Urinary bladder (tissue), 4 donors: Measurements from ENCODE around the gene P2RX5. TPM values are rescaled to one million over a fixed set of nuclear protein-coding genes. Genes with fewer than 3 reads are reported as not detected.
"Not testable (repeated sequence)": the region's sequence is repeated elsewhere in the genome, so short reads cannot be mapped to it uniquely, and the experiment has no call there.

Source experiments
- DNase-seq: peaks from one replicate; pipeline ENCODE4 v3.0.0-alpha.2; 2015; ENCODE audit errors: extremely low spot score
- H3K27ac ChIP-seq: one replicate; pipeline ENCODE4 v1.5.1; 2013; ENCODE audit warnings: low read depth, mild to moderate bottlenecking, moderate library complexity
- H3K36me3 ChIP-seq: one replicate; pipeline ENCODE4 v1.6.1; 2013; ENCODE audit warnings: mild to moderate bottlenecking, moderate library complexity; ENCODE audit not compliant: insufficient read depth
- H3K4me1 ChIP-seq: one replicate; pipeline ENCODE4 v1.6.1; 2013; ENCODE audit warnings: mild to moderate bottlenecking, moderate library complexity; ENCODE audit not compliant: insufficient read depth
- H3K4me3 ChIP-seq: one replicate; pipeline ENCODE4 v1.5.1; 2013; ENCODE audit warnings: low read depth, low read length
- WGBS: extraction: QIAGEN DNeasy Blood & Tissue Kit; methylation state at CpG from one replicate; pipeline ENCODE4 v1.1.7; 2013; 5-methylcytosine and 5-hydroxymethylcytosine counted together
- polyA plus RNA-seq: library from polyadenylated mRNA; stranded (reverse); fragments of 200-250 nt; gene quantifications from one replicate; pipeline ENCODE4 v1.2.3, GENCODE V29; 2013
- total RNA-seq: library from RNA; depleted of rRNA; stranded (reverse); fragments of >200 nt; gene quantifications from one replicate; pipeline ENCODE4 v1.2.3, GENCODE V29; 2014
- donor health status: healthy with polysubstance abuse.
- donor health status: healthy.

The P2RX5 gene
- total and polyA plus RNA-seq, 2 donors: 1.0 to 1.3 TPM

DNA sequence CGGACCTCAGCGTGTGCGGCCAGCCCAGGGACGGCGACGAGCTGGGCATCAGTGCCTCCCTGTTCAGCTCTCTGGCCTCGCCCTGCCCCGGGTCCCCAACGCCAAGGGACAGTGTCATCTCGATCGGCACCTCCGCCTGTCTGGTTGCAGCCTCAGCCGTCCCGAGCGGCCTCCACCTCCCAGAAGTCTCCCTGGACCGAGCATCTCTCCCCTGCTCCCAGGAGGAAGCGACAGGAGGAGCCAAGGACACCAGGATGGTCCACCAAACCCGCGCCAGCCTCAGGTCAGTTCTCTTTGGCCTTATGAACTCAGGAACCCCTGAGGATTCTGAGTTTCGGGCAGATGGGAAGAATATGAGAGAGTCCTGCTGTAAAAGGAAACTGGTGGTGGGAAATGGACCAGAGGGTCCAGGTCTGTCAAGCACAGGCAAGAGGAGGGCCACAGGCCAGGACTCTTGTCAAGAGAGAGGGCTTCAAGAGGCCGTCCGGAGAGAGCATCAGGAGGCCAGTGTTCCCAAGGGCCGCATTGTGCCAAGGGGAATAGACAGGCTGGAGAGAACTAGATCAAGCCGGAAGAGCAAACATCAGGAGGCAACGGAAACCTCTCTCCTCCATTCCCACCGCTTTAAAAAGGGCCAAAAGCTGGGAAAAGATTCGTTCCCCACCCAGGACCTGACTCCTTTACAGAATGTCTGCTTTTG is 28.6 kb upstream of the P2RX5 start:
- DNase-seq: no peak
- Histone ChIP-seq H3K27ac (no peak overlapping the region), H3K4me1 (no peaks in the 10 kb centered on the region), H3K4me3 (peak overlapping the region; percentile 68), H3K36me3 (no peaks in the 10 kb centered on the region)
- 19% methylated on average over 27 of the region's 27 CpGs for WGBS

DNA sequence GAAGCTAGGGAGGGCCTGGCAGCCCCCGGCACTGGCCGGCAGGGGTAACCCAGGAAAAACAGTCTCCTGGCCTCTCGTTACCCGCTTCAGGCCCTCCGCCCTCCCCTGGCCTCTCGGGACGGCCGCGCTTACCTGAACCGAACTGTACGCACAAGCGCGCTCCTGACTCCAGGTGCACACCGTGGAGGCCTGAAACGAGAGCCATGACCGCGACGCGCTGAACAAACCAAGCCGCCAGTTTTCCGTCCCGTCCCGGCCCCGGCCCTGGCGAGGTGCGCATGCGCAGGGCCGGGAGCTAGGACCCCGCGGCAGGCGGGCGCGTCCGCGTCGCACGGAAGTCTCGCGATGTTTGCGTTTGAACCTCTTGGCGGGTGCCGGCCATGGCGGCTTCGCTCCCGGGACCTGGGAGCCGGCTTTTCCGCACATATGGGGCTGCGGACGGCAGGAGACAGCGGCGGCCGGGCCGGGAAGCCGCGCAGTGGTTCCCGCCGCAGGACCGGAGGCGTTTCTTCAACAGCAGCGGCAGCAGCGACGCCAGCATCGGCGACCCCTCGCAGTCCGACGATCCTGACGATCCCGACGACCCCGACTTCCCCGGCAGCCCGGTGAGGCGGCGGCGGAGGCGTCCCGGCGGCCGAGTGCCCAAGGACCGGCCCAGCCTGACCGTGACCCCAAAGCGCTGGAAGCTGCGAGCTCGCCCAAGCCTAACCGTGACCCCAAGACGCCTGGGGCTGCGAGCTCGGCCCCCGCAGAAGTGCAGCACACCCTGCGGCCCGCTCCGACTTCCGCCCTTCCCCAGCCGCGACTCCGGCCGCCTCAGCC is 27.8 kb upstream of the P2RX5 start, which contains the start of gene HASPIN:
Gene HASPIN (plus strand): TSS at position 348 of the 822 bp plus-strand sequence. CDS start 33 bp downstream, at position 381.
- no peaks in the 10 kb centered on the region for H3K4me1 ChIP-seq
- peak; percentile 83 for DNase-seq
- peak within 1 kb of the TSS; percentile 68 for H3K4me3 ChIP-seq
- peak within 1 kb of the TSS; percentile 90 for H3K27ac ChIP-seq
- under 1% methylated on average over 98 of the region's 98 CpGs for WGBS
- no peaks in the 10 kb centered on the region for H3K36me3 ChIP-seq

- no peaks in the 10 kb centered on the region for H3K36me3 ChIP-seq
- under 1% methylated on average over 13 of the region's 13 CpGs for WGBS
- DNase-seq: no peak
- no peaks in the 10 kb centered on the region for H3K4me1 ChIP-seq
- peak overlapping the region; percentile 68 for H3K4me3 ChIP-seq
- H3K27ac ChIP-seq: peak overlapping the region; percentile 90
Observed at GRCh38 chr17:3723188-3723555, 27.2 kb upstream of the P2RX5 start.

DNA sequence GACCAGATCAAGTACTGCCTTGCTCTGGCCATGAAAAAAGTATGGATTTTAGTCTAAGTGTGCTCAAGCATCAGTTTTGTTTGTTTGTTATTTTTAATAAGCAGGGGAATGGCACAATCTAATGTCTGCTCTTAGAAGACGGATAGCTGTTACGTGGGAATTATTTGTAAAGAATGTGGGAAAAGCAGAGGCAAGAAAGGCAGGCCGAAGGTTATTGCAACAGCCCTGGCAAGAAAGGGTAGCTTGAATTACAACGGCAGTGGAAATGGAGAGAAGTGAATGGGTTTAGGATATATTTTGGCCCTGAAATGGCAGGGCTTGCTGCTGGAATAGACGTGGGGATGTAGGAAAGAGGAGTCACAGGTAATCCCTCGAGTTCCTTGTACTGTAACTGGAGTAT is 26.8 kb upstream of the P2RX5 start:
- DNase-seq: no peak
- Histone ChIP-seq H3K4me3 (peak overlapping the region; percentile 68), H3K36me3 (peaks cover under 1% of the 10 kb centered on the region), H3K27ac (no peak overlapping the region), H3K4me1 (no peaks in the 10 kb centered on the region)
- 35% methylated on average over 6 of the region's 6 CpGs for WGBS

DNA sequence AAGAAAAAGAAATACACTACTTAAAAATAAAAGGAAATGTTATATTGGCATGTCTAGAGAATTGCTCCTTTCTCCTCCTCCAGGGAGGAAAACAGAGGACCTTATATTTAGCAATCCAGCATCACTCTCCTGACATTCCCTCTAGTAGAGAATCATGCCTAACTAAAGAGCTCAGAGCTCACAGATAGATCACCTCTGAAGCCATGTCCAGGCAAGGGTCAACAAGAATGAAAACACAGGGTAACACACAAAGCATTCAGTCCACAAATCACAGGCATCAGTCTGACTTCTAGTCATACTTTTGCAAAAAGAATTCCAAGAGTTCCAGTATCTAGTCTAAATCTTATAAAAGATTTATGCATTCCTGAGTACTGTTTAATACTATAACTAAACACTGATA is 23.3 kb upstream of the P2RX5 start:
- DNase-seq: no peak
- Histone ChIP-seq H3K27ac (no peak overlapping the region), H3K36me3 (peaks cover 13% of the 10 kb centered on the region), H3K4me1 (no peaks in the 10 kb centered on the region), H3K4me3 (no peak overlapping the region)

DNA sequence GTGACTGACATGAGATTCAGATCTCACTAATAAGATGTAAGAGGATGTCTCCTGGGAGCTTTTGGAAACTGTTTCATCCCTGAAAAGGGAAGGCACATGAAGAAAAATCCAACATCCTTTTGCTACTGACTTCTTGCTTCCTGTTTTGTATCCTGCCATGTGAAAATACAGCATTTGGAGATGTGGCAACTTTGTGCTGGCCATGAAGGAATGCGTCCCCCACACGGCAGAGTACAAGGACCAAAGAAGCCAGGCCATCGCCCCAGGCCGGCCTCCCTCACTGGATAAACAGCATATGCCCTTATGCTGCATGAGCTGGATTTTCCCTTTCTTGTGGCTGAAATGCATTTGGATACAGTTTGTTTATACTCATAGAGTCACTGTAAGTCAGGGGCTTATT is 22.2 kb upstream of the P2RX5 start:
- WGBS: 84% methylated on average over 4 of the region's 4 CpGs
- Histone ChIP-seq H3K27ac (no peak overlapping the region), H3K36me3 (peaks cover 13% of the 10 kb centered on the region)

DNA sequence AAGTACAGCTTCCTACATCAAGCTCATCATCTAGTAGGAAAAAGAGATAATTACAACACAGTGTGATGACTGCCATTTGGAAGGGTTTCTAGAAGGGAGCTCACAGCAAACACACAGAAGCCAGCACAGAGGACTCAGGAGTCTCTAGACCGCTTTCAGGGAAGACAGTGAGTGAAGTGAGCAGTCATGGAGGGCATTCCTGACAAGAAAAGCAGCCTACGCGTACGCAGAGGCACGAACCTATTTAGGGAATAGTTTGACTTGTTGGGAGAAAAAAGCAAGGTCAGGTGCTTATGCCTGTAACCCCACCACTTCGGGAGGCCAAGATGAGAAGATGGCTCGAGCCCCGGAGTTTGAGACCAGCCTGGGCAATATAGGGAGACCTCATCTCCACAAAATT is 19.3 kb upstream of the P2RX5 start:
- Histone ChIP-seq H3K4me1 (no peaks in the 10 kb centered on the region), H3K36me3 (peaks cover 13% of the 10 kb centered on the region), H3K4me3 (no peak overlapping the region), H3K27ac (no peak overlapping the region)
- no peak for DNase-seq
- WGBS: 87% methylated on average over 8 of the region's 8 CpGs

More for the DNA sequence above, 22.2 kb upstream of the P2RX5 start:
- DNase-seq: no peak
- Histone ChIP-seq H3K4me3 (no peak overlapping the region), H3K4me1 (no peaks in the 10 kb centered on the region)

- Histone ChIP-seq H3K36me3 (peaks cover 13% of the 10 kb centered on the region), H3K27ac (no peak overlapping the region), H3K4me3 (no peak overlapping the region), H3K4me1 (no peaks in the 10 kb centered on the region)
- DNase-seq: no peak
- 83% methylated on average over 13 of the region's 13 CpGs for WGBS
Observed at GRCh38 chr17:3712811-3713463, 17.0 kb upstream of the P2RX5 start.

DNA sequence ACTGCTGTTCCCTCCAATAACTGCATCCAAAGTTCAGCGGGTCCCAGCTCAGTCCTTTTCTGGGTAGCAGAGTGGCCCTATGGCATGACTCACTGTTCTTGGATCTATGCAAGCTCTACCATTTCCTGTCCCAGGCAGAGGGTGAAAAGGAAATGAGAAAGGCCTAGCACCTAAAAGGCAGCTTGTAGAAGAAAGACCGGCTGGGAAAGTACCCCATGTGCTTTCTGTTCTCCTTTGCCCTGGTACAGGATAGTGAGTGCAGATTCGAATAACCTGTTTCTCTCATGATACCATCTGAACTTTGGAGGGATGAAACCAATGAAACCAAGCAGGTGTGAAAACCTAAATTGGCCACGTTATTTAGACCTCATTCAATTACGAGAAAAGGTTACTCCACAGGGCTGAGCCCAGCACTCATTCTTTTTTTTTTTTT is 15.0 kb upstream of the P2RX5 start:
- Histone ChIP-seq H3K4me1 (no peaks in the 10 kb centered on the region), H3K4me3 (no peak overlapping the region), H3K36me3 (peaks cover 8% of the 10 kb centered on the region), H3K27ac (peak overlapping the region; percentile 16)
- WGBS: 73% methylated on average over 5 of the region's 5 CpGs
- DNase-seq: no peak

DNA sequence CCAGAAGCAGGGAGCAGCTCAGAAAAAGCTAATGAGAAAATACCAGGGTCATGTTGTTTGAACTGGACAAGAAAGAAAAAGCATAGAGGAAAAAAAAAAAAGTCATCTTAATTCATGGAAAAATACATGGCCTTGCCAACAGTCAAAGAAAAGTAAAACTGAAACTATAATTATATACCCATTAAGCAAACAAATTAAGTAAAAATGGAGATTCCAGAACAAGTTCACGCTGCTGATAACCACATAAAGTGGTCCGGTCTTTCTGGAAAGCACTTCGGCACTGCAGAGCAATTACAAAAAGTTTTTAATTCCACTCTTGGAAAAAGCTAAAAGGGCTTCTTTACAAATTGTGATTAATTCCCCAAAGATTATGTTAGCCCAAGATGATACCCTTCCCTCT is 12.4 kb upstream of the P2RX5 start:
- 73% methylated on average over 3 of the region's 3 CpGs for WGBS
- no peak overlapping the region for H3K27ac ChIP-seq

GRCh38 chr17:3705718-3705984 is 9.7 kb upstream of the P2RX5 start:
- WGBS: 83% methylated on average over 1 of the region's 1 CpG
- not testable (repeated sequence) for H3K27ac ChIP-seq, H3K4me3 ChIP-seq, H3K4me1 ChIP-seq, DNase-seq, H3K36me3 ChIP-seq

More for the DNA sequence above, 12.4 kb upstream of the P2RX5 start:
- no peak for DNase-seq
- H3K4me3 ChIP-seq: no peak overlapping the region
- H3K4me1 ChIP-seq: no peaks in the 10 kb centered on the region
- no peaks in the 10 kb centered on the region for H3K36me3 ChIP-seq

DNA sequence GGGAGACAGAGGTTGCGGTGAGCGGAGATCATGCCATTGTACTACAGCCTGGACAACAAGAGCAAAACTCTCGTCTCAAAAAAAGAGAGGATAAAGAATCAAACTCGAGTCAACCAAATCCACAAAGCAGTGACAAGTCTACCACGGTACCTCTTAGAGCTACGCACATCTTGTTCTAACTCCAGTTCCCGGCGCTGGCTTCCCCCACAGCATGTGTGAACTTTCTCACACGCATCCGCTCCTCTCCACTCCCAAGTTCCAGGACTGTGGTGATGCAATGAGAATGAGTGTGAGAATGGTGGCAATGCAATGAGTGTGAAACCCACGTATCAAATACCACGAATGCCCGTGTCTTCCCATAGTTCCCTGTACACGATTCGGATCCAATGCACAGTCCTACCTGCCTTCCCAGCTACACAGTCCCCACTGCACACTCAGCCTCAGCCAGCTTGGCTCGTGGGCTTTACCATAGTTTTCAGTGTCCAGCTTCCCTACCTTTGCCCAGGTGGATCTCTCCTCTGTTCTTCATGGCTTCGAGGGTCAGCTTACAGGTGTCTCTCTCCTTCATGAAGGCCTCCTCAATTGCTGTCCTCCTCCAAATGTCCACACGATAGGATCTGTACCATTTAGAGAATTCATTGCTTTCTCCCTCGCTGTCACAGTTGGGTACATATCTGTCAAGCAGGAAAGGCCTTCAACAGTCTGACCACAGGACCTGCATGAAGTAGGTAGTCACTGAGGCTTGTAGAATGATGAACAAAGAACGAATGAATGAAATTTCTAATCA is 9.2 kb upstream of the P2RX5 start:
- H3K36me3 ChIP-seq: no peaks in the 10 kb centered on the region
- no peak overlapping the region for H3K4me3 ChIP-seq
- WGBS: 88% methylated on average over 20 of the region's 20 CpGs
- H3K27ac ChIP-seq: no peak overlapping the region
- no peak for DNase-seq
- H3K4me1 ChIP-seq: no peaks in the 10 kb centered on the region

DNA sequence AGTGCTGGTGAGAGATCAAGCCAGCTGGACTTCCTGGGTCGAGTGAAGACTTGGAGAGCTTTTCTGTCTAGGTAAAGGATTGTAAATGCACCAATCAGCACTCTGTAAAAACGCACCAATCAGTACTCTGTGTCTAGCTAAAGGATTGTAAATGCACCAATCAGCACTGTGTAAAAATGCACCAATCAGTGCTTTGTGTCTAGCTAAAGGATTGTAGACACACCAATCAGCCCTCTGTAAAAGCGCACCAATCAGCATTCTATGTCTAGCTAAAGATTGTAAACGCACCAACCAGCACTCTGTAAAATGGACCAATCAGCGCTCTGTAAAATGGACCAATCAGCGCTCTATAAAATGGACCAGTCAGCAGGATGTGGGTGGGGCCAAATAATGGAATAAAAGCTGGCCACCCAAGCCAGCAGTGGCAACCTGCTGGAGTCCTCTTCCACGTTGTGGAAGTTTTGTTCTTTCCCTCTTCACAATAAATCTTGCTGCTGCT is 6.1 kb upstream of the P2RX5 start:
- H3K27ac ChIP-seq, DNase-seq, H3K4me3 ChIP-seq, H3K4me1 ChIP-seq, H3K36me3 ChIP-seq: not testable (repeated sequence)
- 87% methylated on average over 7 of the region's 7 CpGs for WGBS
